Nephron progenitor cell (in vitro differentiated cells): ENCODE measurements around the gene HTT.

Experiments used
- DNase-seq: peaks from one replicate; pipeline ENCODE4 v3.0.0; 2021
- H3K27ac Mint-ChIP-seq: 2 replicates; pipeline ENCODE4 v1.8.0; 2021; ENCODE audit warnings: mild to moderate bottlenecking, moderate library complexity, mixed read lengths
- H3K27me3 Mint-ChIP-seq: 2 replicates; pipeline ENCODE4 v1.8.0; 2021; ENCODE audit warnings: mild to moderate bottlenecking, low read depth, mixed read lengths; ENCODE audit not compliant: poor library complexity
- H3K36me3 Mint-ChIP-seq: 2 replicates; pipeline ENCODE4 v1.8.0; 2021; ENCODE audit warnings: low read depth, mixed read lengths
- H3K4me1 Mint-ChIP-seq: 2 replicates; pipeline ENCODE4 v1.8.0; 2021; ENCODE audit warnings: mixed read lengths
- H3K4me3 Mint-ChIP-seq: 2 replicates; pipeline ENCODE4 v1.8.0; 2021; ENCODE audit warnings: mild to moderate bottlenecking, moderate library complexity, mixed read lengths
- H3K9me3 Mint-ChIP-seq: 2 replicates; pipeline ENCODE4 v1.8.0; 2021; ENCODE audit warnings: mild to moderate bottlenecking, moderate library complexity, mixed read lengths
- TF ChIP-seq, protein P1 (sequence below): fragments of 200-600 bp; sonication (generic); IDR thresholded peaks from 2 replicates; pipeline ENCODE4 v1.5.0; 2021; ENCODE audit warnings: antibody characterized with exemption

HTT gene

DNA sequence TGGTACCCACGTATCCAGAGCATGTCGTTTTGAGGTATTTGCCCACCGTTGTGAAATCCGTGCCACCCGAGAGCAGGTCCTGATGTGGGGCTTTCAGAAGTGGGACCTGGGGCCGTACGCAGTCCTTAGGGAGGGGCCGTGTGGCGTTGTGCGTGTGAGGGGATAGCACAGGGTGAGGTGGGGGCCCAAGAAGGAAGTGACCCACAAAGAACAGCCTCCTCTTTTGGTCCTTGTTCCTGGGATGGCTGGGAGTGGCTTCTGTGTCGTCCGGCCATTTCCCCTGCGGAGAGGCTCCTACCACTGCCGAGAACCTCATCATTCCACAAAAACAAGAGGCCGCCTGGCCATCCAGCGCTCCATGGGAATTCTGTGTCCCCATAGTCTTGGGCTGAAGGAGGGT lies 157.5 kb downstream of the HTT start:
- H3K4me1 Mint-ChIP-seq: peaks cover 3% of the 10 kb centered on the region
- H3K36me3 Mint-ChIP-seq: peaks cover 49% of the 10 kb centered on the region
- H3K9me3 Mint-ChIP-seq: no peaks in the 10 kb centered on the region
- TF ChIP-seq, protein P1, sequence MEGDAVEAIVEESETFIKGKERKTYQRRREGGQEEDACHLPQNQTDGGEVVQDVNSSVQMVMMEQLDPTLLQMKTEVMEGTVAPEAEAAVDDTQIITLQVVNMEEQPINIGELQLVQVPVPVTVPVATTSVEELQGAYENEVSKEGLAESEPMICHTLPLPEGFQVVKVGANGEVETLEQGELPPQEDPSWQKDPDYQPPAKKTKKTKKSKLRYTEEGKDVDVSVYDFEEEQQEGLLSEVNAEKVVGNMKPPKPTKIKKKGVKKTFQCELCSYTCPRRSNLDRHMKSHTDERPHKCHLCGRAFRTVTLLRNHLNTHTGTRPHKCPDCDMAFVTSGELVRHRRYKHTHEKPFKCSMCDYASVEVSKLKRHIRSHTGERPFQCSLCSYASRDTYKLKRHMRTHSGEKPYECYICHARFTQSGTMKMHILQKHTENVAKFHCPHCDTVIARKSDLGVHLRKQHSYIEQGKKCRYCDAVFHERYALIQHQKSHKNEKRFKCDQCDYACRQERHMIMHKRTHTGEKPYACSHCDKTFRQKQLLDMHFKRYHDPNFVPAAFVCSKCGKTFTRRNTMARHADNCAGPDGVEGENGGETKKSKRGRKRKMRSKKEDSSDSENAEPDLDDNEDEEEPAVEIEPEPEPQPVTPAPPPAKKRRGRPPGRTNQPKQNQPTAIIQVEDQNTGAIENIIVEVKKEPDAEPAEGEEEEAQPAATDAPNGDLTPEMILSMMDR: no peak
- H3K27me3 Mint-ChIP-seq: no peaks in the 10 kb centered on the region
- H3K4me3 Mint-ChIP-seq: no peak overlapping the region
- H3K27ac Mint-ChIP-seq: peak overlapping the region; percentile 16
- DNase-seq: no peak

DNA sequence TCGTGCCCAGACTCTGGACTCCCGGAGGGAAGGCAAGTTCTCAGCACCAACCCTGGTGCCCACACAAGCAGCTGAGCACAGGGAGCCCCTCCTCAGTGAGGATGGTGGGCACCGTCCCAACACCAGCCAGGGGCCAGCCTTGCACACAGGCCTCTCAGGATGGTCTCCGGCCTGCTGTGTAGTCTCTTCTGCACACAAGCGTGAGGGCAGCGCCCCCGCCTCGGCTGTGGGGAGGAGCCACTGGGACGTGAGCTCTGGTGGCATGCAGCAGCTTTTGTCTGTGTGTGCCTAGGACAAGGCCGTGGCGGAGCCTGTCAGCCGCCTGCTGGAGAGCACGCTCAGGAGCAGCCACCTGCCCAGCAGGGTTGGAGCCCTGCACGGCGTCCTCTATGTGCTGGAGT lies 158.4 kb downstream of the HTT start:
- Mint-ChIP-seq H3K27ac (no peak overlapping the region), H3K9me3 (no peaks in the 10 kb centered on the region), H3K36me3 (peaks cover 54% of the 10 kb centered on the region), H3K4me3 (no peak overlapping the region), H3K4me1 (peaks cover 9% of the 10 kb centered on the region), H3K27me3 (no peaks in the 10 kb centered on the region)
- TF ChIP-seq, protein P1: no peak
- DNase-seq: no peak

DNA sequence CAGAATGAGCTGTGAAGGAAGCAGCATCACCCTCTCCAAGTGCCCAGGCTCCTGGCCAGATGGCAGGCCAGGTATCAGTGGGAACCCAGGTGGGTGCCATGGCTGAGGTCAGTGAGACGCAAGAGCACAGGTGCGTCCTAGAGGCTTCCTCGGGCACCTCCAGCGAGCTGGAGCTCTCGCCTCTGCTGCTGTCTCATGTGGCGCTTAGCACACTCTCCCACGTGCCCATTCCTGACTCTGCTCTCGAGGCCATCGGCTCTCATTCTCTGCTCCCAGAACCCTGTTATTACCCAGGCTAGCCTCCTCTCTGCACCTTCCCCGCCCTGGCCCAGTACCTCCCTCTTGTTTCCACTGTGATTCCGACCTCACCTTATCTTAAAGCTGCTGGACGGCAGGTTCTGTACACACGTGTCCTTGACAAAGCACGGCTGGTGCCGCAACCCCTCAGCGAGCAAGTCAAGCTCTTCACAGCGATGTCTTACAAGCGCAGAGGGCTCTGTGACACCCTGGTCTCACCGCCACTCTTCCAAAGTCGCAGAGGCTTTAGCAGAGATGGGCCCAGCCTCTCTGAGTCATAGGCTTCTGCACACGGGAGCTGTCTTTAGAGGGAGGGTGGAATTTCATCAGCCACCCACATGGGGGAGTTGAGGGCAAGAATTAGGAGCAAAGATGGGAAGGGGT lies 159.1 kb downstream of the HTT start:
- DNase-seq: no peak
- Mint-ChIP-seq H3K36me3 (peaks cover 52% of the 10 kb centered on the region), H3K27ac (peak overlapping the region; percentile 93), H3K9me3 (no peaks in the 10 kb centered on the region), H3K27me3 (no peaks in the 10 kb centered on the region), H3K4me1 (peaks cover 15% of the 10 kb centered on the region), H3K4me3 (no peak overlapping the region)
- TF ChIP-seq, protein P1: no peak

DNA sequence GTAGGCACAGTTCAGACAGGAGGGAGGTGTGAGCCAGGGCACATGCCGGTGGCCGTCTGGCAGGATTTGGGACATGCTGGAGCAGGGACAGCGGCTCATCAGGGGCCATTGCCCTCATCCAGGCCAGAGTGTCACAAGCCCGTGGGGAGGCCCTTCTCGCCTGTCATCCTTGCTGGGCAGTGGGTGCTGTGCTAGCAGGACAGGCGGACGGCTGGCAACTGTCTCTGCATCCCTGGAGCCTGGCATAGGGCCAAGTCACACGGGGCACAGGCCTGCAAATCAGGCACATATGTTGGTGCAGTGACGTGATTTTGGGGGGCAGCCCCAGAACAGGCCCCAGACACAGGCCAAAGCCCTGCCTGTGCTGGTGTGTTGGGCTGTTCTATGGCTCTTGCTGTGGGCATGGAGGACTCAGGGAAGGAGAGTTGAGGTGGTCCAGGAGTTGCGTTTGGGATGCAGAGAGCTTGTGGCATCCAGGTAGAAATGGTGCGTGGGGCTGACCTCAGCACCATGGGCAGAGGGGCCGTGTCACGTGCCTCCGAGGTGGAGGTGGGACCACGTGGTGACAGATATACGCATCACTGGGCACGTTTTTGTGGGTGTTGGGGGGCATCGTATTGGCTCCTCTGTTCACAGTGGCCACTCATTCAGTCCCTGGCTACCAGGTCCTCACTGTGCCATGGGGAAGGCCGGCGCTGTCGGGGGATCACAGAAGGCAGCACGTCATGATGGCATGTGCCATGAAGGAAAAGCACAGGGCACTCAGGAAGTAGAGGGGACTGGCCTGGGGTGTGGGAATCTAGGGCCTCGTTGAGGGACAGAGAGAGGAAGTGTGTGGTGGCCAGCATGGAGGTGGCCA lies 159.9 kb downstream of the HTT start:
- TF ChIP-seq, protein P1: no peak
- no peaks in the 10 kb centered on the region for H3K27me3 Mint-ChIP-seq
- H3K27ac Mint-ChIP-seq: peak overlapping the region; percentile 9
- H3K4me1 Mint-ChIP-seq: peaks cover 23% of the 10 kb centered on the region
- H3K36me3 Mint-ChIP-seq: peaks cover 43% of the 10 kb centered on the region
- no peak for DNase-seq
- H3K9me3 Mint-ChIP-seq: no peaks in the 10 kb centered on the region
- no peak overlapping the region for H3K4me3 Mint-ChIP-seq

DNA sequence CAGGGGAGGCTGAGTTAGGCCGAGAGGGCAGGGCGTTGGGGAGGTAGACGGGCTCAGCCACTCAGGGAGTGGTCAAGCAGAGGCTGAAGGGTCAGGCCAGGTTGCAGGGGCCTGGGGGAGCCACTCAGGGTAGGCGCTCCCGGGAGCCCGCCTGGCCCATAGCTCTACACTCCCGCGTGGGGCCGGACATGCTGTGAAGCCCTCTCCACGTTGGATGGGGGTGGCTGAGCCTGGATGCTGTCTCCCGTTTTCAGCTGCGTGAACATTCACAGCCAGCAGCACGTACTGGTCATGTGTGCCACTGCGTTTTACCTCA lies 160.5 kb downstream of the HTT start:
- Mint-ChIP-seq H3K27me3 (no peaks in the 10 kb centered on the region), H3K4me3 (no peak overlapping the region), H3K4me1 (peaks cover 23% of the 10 kb centered on the region), H3K9me3 (no peaks in the 10 kb centered on the region), H3K36me3 (peaks cover 37% of the 10 kb centered on the region), H3K27ac (peak overlapping the region; percentile 9)
- TF ChIP-seq, protein P1: no peak
- DNase-seq: no peak
